HG02970 (cell line): ENCODE measurements around the gene CLEC4C.

Experiments used
- ATAC-seq: cut with Tn5 transposase; IDR thresholded peaks from one replicate; pipeline ENCODE4 v1.9.1; 2021; ENCODE audit warnings: mild to moderate bottlenecking, moderate library complexity, moderate number of reproducible peaks; ENCODE audit not compliant: unreplicated experiment, low FRiP score

The CLEC4C gene

DNA sequence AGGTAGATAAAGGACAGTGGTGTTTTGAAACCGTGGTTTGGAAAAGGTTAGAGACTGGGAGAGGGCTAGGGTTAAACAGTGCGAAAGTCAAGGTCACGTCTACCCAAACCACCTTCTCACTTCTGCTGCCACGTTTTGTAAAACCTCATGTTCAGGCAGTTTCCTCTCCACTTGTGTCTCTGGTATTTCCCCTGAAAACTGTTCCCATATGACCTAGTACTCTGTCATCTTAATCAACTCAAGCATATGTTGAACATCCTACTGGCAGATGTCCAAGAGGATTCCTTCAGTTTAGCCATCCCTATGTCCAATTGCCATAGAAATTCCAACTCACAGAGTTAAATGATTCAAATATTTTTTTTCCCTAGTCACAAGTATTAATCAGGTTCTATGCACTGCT, 17.4 kb downstream of the CLEC4C start:
- no peak for ATAC-seq

DNA sequence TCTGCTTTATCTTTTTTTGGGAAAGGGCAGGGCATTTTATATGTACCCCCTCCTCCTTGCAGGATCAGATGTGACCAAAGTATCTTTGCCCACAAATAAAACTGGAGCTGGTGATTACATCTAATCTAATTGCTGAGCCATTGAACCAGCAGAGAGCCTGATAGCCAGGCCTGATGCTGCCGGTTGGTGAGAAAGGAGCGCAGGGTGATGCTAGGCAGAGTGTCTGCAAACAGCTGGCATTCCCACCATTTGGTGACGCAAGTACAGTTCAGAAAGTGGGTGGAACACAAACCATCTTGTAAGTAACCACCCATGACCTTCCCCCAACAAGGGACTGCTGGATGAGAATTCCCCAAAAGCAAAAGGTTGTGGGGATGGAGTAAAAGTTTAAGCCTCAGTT, 23.2 kb downstream of the CLEC4C start:
- ATAC-seq, result no peak

- ATAC-seq, result no peak
Measured at GRCh38 chr12:7719946-7720730, 27.0 kb downstream of the CLEC4C start.

- ATAC-seq, result no peak
Measured at GRCh38 chr12:7716381-7716780, 30.8 kb downstream of the CLEC4C start.

- no peak for ATAC-seq
Measured at GRCh38 chr12:7712841-7713442, 34.2 kb downstream of the CLEC4C start.

- no peak for ATAC-seq
Measured at GRCh38 chr12:7711133-7711532, 36.0 kb downstream of the CLEC4C start, which contains the start of gene DPPA3. DPPA3 (plus strand) TSS chr12:7711433; CDS start chr12:7711571, 138 bp downstream.

DNA sequence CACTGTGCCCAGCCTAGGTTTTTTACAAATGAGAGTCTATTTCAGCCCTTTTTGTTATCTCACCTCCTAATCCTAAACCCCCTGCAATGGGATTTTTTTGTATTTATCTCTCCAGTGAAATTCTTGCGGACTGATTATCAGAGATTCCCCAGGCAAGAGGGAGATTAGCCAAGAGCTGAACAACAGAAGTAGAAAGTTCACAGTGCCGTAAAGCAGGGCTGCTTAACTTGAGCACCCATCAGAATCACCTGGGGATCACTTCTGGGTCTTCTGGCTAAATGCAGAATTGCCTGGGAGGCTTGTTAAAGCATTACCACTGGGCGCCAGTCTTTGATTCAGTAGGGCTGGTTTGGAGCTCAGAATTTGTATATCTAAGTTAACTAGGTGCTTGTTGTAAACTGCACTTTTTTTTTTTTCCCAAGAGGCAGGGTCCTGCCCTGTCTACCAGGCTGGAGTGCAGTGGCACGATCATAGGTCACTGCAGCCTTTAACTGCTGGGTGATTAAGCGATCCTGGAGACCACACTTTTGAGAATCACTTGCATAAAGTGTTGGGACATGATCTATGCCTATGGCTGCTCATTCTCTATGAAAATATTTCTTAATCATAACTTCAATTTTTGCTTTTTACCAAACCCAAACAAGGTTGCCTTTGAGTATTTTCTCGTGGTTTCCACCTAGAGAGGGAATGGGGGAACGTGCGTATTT, 37.1 kb downstream of the CLEC4C start:
- no peak for ATAC-seq

DNA sequence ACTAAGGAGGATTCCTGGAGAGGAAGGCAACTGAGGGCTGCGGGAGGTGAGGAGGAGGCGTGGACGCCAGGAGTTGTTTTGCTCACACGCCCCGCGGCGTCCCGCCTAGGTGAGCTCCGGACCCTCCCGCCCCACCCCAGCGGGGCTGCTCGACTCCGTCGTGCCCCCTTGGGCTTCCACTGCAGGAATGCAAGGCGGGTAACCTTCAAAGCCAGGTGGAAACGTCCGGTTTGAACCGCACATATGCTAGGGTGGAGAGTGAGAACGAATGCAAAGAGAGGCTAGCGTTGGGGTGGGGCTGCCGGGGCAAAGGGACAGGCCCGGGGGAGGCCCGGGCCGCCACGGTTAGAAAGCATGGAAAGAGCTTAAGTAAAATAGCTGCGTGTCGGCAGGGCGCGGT, 41.3 kb downstream of the CLEC4C start:
- ATAC-seq, result no peak

- ATAC-seq, result no peak
Measured at GRCh38 chr12:7695566-7696197, 51.5 kb downstream of the CLEC4C start, which contains the start of gene GDF3. GDF3 (minus strand) TSS chr12:7695775; CDS start chr12:7695728, 47 bp downstream.

GRCh38 chr12:7695237-7695560, 52.0 kb downstream of the CLEC4C start:
- ATAC-seq, result no peak

DNA sequence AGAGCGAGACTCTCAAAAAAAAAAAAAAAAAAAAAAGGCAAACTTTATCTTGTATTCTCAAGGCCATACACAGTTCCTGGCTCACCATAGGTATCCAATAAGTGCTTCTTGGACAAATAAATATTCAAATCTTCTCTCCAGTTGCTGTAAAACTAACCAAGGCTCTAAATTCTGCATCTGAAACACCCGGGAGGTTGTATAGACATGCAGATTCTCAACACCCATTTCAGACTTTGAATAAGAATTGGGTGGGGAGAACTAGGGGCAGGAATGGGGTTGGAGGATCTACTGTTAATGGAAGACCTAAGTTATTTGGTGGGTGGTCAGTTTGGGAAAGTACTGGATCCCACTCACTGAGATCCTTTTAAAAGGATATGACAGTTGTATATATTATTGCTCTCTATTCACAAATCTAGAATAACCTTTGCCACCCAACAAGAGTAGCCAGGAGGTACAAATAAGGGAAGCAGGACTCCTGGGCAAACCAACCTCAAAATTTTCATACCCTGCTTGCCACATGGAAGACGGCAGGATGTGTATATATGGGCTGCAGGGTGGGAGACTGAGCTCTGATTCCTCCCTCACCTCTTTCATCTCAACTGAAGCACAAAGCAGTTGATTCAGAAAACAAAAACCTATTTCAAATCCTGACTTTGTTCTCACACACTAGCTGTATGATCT, 52.5 kb downstream of the CLEC4C start:
- ATAC-seq, result no peak

- no peak for ATAC-seq
Measured at GRCh38 chr12:7693793-7694192, 53.4 kb downstream of the CLEC4C start.

DNA sequence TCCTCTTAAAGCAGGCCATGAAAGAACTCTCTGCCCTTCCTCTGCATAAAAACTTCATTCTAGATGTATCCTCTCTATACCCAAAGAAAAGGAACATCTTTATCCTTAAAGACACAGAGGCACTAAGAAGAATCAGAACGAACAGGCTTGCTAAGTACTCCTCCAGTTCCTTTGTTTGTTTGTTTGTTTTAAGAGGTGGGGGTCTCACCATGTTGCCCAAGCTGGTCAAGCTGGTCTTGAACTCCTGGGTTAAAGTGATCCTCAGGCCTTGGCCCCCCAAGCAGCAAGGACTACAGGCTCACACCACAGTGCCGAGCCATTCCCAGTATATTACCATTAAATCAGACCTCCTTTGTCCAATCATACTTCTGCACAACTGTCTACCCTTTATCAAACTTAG, 65.6 kb downstream of the CLEC4C start:
- no peak for ATAC-seq
